PC-9 (cell line): Measurements from ENCODE around the gene PDE4D. TPM values are rescaled to one million over a fixed set of nuclear protein-coding genes. Genes with fewer than 3 reads are reported as not detected.

Experiments
- BruUV-seq: library from RNA; stranded (reverse); fragments of 400-500 nt; replicated peaks from 2 replicates; lab custom pipeline; 2021; lab: Mats Ljungman, UMichigan
- CTCF ChIA-PET: fragments of 300-600 bp; sonication (Branson Sonifier 250); formaldehyde crosslinking; loops from one replicate; lab custom pipeline; 2022; ENCODE audit warnings: antibody characterized with exemption; lab: Charles Lee
- POLR2A ChIA-PET: fragments of 300-600 bp; sonication (Branson Sonifier 250); formaldehyde crosslinking; loops from one replicate; lab custom pipeline; 2022; ENCODE audit warnings: antibody characterized with exemption; ENCODE audit not compliant: unreplicated experiment; lab: Charles Lee
- DNase-seq, 2 experiments: peaks; one replicate each; pipeline versions ENCODE4 v3.0.0 to v3.0.0-alpha.2; 2015 to 2022; ENCODE audit warnings: mixed read lengths in 1 of 2
- H2AFZ ChIP-seq: fragments of 200-600 bp; sonication (generic); 2 replicates; pipeline ENCODE4 v1.8.1; 2017; ENCODE audit warnings: antibody characterized with exemption
- H3F3A ChIP-seq: fragments of 200-600 bp; sonication (generic); 2 replicates; pipeline ENCODE4 v1.8.1; 2017; ENCODE audit warnings: antibody characterized with exemption, mild to moderate bottlenecking, low read depth; ENCODE audit not compliant: insufficient read depth
- H3K27ac ChIP-seq: fragments of 200-600 bp; sonication (generic); 2 replicates; pipeline ENCODE4 v1.6.1; 2016; ENCODE audit warnings: mixed run types
- H3K27me3 ChIP-seq: fragments of 200-600 bp; sonication (generic); 2 replicates; pipeline ENCODE4 v1.6.1; 2016; ENCODE audit warnings: low read depth, mixed run types; ENCODE audit not compliant: insufficient read depth
- H3K36me3 ChIP-seq: fragments of 200-600 bp; sonication (generic); 2 replicates; pipeline ENCODE4 v1.6.1; 2016; ENCODE audit warnings: low read depth, mixed run types
- H3K4me1 ChIP-seq: fragments of 200-600 bp; sonication (generic); replicated peaks from 2 replicates; pipeline ENCODE4 v1.6.1; 2016; ENCODE audit warnings: mixed run types; ENCODE audit not compliant: insufficient read depth
- H3K4me2 ChIP-seq: fragments of 200-600 bp; sonication (generic); 2 replicates; pipeline ENCODE4 v1.6.1; 2017; ENCODE audit warnings: mixed run types
- H3K4me3 ChIP-seq: fragments of 200-600 bp; sonication (generic); 2 replicates; pipeline ENCODE4 v1.6.1; 2016; ENCODE audit warnings: mixed run types
- H3K79me2 ChIP-seq: fragments of 200-600 bp; sonication (generic); 2 replicates; pipeline ENCODE4 v1.6.1; 2017; ENCODE audit warnings: low read depth, mixed run types
- H3K9me2 ChIP-seq: fragments of 200-600 bp; sonication (generic); 2 replicates; pipeline ENCODE4 v1.8.1; 2017; ENCODE audit warnings: mild to moderate bottlenecking; ENCODE audit not compliant: insufficient read depth
- H3K9me3 ChIP-seq: fragments of 200-600 bp; sonication (generic); 2 replicates; pipeline ENCODE4 v1.8.1; 2016; ENCODE audit warnings: low read depth; ENCODE audit not compliant: insufficient read depth
- H4K20me1 ChIP-seq: fragments of 200-600 bp; sonication (generic); 2 replicates; pipeline ENCODE4 v1.8.1; 2017; ENCODE audit not compliant: insufficient read depth
- EZH2 ChIP-seq: fragments of 200-600 bp; sonication (generic); IDR thresholded peaks from 2 replicates; pipeline ENCODE4 v1.8.0; 2017; ENCODE audit warnings: antibody characterized with exemption, low read depth
- intact Hi-C: fragments of 100-400 bp; cut with micrococcal nuclease; formaldehyde crosslinking; loops from one replicate; pipeline ENCODE4 v1.10.0; 2022; ENCODE audit not compliant: unreplicated experiment
- total RNA-seq: library from RNA; stranded (reverse); gene quantifications from 2 replicates; pipeline ENCODE4 v1.2.3, GENCODE V29; 2021
- TF ChIP-seq, protein P1 (sequence below): fragments of 200-600 bp; sonication (generic); conservative IDR thresholded peaks from 2 replicates; pipeline ENCODE4 v1.6.1; 2017; ENCODE audit warnings: mixed run types, antibody characterized with exemption, mild to moderate bottlenecking, moderate library complexity

Gene PDE4D
- total RNA-seq, 1 experiment from 2014 or later = 9.8 TPM

DNA sequence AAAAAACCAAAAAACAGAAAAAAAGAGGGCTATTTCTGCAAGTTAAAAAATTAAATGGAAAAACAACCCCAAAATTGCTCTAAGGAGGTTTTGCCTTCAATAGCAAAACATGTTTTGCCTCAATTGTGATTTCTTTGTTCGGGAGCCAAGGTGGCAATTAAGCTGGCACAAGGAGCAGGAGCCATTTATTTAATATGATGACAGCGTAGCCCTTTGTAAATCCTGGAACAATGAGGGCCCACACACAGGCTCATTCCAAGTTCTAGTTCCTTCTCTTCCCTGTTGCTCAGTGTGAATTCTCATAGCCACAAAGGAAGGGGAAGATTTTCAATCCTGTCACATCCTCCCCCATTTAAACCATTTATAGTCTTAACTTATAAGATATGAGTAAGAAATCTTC, 353.2 kb downstream of the PDE4D start:
- Histone ChIP-seq H4K20me1 (no peaks in the 10 kb centered on the region), H3F3A (0 out of 2 replicates have a peak, but pooled peaks cover 8% of the 10 kb centered on the region), H3K36me3 (no peaks in the 10 kb centered on the region), H3K4me1 (peaks cover 29% of the 10 kb centered on the region), H3K27me3 (no peaks in the 10 kb centered on the region), H3K9me2 (no peaks in the 10 kb centered on the region), H3K9me3 (no peaks in the 10 kb centered on the region), H2AFZ (no peak overlapping the region), H3K27ac (no peak overlapping the region), H3K4me2 (no peak overlapping the region), H3K79me2 (no peaks in the 10 kb centered on the region), H3K4me3 (no peak overlapping the region)
- BruUV-seq = no TSS peak
- ChIA-PET CTCF (no interaction called here), POLR2A (no interaction called here)
- intact Hi-C loops = no loop called here
- no peak for DNase-seq
- TF ChIP-seq, protein P1, sequence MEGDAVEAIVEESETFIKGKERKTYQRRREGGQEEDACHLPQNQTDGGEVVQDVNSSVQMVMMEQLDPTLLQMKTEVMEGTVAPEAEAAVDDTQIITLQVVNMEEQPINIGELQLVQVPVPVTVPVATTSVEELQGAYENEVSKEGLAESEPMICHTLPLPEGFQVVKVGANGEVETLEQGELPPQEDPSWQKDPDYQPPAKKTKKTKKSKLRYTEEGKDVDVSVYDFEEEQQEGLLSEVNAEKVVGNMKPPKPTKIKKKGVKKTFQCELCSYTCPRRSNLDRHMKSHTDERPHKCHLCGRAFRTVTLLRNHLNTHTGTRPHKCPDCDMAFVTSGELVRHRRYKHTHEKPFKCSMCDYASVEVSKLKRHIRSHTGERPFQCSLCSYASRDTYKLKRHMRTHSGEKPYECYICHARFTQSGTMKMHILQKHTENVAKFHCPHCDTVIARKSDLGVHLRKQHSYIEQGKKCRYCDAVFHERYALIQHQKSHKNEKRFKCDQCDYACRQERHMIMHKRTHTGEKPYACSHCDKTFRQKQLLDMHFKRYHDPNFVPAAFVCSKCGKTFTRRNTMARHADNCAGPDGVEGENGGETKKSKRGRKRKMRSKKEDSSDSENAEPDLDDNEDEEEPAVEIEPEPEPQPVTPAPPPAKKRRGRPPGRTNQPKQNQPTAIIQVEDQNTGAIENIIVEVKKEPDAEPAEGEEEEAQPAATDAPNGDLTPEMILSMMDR = no peak
- TF ChIP-seq EZH2 = no peak

DNA sequence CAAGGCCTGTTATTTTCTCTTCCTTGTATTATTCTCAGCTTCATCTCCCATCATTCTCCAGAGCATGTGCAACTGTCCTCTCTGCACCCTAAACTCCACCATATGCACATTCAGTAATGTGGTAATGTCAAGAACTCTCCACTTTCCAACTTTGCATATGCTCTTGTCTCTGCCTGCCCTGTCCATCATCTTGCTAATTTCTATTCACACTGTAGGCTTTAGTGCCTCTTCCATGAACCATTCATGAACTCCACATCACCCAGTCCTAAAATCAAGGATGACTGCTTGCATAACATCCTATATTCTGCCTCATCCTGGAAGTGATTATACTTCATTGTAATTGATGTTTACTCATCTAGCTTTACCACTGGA, 354.8 kb downstream of the PDE4D start:
- H3K9me3 ChIP-seq = no peaks in the 10 kb centered on the region
- no peak overlapping the region for H3K4me2 ChIP-seq
- H3K27me3 ChIP-seq = no peaks in the 10 kb centered on the region
- H2AFZ ChIP-seq = no peak overlapping the region
- no peak overlapping the region for H3K27ac ChIP-seq
- no peak overlapping the region for H3K4me3 ChIP-seq
- no TSS peak for BruUV-seq
- H4K20me1 ChIP-seq = no peaks in the 10 kb centered on the region
- no peaks in the 10 kb centered on the region for H3K9me2 ChIP-seq
- no peaks in the 10 kb centered on the region for H3K36me3 ChIP-seq
- DNase-seq = no peak
- H3K4me1 ChIP-seq = peaks cover 21% of the 10 kb centered on the region
- ChIA-PET CTCF (no interaction called here), POLR2A (no interaction called here)
- TF ChIP-seq EZH2 = no peak
- H3K79me2 ChIP-seq = no peaks in the 10 kb centered on the region
- H3F3A ChIP-seq = 0 out of 2 replicates have a peak, but pooled peaks cover 1% of the 10 kb centered on the region
- intact Hi-C loops = no loop called here

DNA sequence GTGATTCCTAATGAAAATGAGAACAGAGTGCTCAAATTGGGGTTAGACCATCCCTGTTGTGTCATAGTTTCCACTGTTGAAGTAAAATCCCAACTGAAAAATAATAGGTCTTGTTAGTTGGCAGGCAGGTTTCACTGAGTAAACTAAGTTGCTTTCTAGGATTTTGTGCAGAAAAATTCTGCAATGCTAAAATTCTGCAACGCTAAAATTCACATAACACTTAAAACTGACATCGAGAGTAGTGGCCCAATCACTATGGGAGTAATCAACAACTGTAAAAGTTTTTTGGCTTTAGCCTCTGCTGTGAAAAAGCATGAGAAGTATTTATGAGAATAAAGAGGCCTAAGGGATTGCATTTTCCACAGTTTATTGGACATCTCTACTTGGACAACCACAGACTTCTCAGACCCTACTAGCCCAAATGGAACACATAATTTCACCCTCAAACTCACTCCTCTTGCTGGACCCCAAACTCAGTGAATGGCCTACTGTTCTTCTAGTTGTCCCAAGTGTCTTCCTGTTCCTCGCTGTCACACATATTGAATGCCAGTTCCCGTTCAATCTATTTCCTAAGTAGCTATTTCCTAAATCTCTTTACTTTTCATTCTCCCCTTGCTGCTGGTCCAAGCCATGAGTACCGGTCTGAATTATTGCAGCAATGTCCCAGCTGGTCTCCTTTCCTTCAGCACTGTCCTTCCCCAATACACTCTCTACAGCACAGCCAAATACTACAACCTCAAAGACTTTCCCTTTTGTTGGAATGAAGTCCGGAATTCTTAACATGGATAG, 355.4 kb downstream of the PDE4D start:
- Histone ChIP-seq H3K27ac (no peak overlapping the region), H3K36me3 (no peaks in the 10 kb centered on the region), H3K9me2 (no peaks in the 10 kb centered on the region), H2AFZ (no peak overlapping the region), H3F3A (no peaks in the 10 kb centered on the region), H3K27me3 (no peaks in the 10 kb centered on the region), H3K4me1 (peaks cover 15% of the 10 kb centered on the region; the same call in 1 of the 2 replicates), H3K9me3 (no peaks in the 10 kb centered on the region), H3K4me2 (no peak overlapping the region), H3K79me2 (no peaks in the 10 kb centered on the region), H3K4me3 (no peak overlapping the region), H4K20me1 (no peaks in the 10 kb centered on the region)
- BruUV-seq = no TSS peak
- POLR2A ChIA-PET = no interaction called here
- intact Hi-C loops = no loop called here
- no peak for TF ChIP-seq EZH2
- TF ChIP-seq, protein P1 = no peak
- CTCF ChIA-PET = no interaction called here
- no peak for DNase-seq
